ENCODE data around the gene NAXE.
A peak's percentile ranks its signal among the peaks of the same experiment; 100 is the strongest.
"Not testable (repeated sequence)": the region's sequence is repeated elsewhere in the genome, so short reads cannot be mapped to it uniquely, and the experiment has no call there.

NAXE gene

DNA sequence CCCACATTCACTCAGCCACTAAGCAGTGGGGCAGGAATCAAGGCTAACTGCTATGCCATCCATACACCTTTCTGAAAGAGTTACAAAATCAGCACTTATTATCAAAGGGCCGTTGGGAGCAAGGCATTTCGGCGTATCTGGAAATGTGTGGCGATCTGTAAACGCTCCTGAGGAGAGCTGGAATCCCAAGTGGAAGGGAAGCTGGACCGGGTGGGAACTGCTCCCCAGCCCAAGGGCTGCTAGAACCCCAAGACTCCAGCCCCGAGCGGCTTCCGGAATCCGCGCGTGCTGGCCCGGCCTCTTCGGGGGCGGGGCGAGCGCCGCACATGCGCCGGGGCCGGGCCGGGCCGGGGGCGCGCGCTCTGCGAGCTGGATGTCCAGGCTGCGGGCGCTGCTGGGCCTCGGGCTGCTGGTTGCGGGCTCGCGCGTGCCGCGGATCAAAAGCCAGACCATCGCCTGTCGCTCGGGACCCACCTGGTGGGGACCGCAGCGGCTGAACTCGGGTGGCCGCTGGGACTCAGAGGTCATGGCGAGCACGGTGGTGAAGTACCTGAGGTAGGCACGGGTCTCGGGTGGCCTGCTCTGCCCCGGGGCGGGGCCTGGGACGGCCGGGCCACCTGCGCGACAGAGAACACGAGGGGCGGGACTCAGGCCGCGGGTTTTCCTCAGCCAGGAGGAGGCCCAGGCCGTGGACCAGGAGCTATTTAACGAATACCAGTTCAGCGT is at the start of gene NAXE:
Gene NAXE (plus strand): TSS at position 345 of the 726 bp plus-strand sequence. CDS start 29 bp downstream, at position 374.
- DNase-seq, result peak; percentile 76

GRCh38 chr1:156543066-156543465 is 48.5 kb upstream of the NAXE start:
- no peak for DNase-seq

GRCh38 chr1:156544592-156545102 is 46.9 kb upstream of the NAXE start:
- no peak for DNase-seq

DNA sequence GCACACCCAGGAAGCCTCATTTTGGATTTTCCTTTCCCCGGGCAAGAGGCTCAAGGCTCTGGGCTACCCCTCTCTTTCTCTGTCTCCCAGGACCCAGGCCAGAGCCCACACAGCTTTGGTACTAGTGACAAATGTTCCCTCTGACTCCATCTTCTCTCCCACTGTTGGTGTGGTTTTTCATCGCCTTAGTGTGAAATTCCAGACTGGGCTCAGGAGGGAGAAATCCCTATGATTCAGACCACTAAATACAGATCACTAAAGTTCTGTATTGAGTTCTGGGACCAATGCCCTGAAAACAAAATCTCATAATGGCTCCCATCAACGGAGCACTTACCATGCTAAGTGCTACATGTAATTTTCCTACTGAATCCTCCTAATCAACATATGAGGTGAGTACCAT is 45.3 kb upstream of the NAXE start:
- no peak for DNase-seq

DNA sequence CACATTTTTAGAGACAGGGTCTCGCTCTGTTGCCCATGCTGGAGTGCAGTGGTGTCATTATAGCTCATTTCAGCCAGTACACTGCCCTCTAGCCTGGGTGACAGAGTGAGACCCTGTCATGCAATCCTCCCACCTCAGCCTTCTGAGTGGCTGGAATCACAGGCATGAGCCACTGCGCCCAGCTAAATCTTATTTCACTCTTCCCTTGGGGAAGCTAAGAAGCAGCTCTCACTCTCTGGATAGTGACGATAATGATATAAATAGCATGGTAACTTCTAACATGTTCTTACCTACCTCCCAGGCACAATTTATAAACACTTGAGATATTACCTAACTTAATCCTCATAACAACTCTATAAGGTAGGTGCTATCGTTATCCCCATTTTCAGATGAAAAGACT is 44.1 kb upstream of the NAXE start:
- DNase-seq, result no peak

- DNase-seq, result no peak
These were observed 43.6 kb upstream of the NAXE start for GRCh38 chr1:156547982-156548381.

DNA sequence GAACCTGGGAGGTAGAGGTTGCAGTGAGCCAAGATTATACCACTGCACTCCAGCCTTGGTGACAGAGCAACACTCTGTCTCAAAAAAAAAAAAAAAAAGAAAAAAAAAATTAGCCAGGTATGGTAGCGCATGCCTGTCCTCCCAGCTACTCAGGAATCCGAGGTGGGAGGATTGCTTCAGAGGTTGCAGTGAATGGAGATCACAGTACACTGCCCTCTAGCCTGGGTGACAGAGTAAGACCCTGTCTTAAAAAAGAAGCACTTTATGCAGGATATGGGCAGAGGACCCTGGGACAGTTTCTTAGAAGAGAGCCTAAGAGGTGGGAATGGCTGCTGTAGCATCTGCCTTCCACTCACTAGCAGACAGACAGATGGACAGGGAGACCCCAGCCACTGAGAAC is 42.2 kb upstream of the NAXE start:
- DNase-seq, result no peak

DNA sequence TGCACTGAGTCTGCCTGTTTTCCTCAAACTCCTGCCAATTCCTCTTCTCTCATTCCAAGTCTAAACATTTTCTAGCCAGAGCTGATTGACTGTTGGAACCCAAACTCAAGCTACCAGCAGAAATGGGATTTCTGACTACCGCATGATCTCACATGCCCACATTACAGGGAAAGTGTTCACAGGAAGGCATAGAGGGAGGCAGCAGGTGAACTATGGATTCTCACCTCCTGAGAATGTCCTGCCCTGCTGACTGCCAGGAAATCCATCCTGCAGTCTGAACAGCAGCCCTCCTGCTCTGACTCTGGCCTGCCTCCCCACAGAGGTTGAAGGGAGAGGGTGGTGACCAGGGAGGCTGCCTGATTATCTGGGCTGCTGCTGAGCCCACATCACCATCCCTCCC is 41.7 kb upstream of the NAXE start:
- DNase-seq, result no peak

- DNase-seq, result no peak
These were observed 41.2 kb upstream of the NAXE start for GRCh38 chr1:156550346-156550745.

GRCh38 chr1:156551066-156551643 is 40.4 kb upstream of the NAXE start:
- DNase-seq, result no peak

- no peak for DNase-seq
These were observed 39.7 kb upstream of the NAXE start for GRCh38 chr1:156551869-156552268.

GRCh38 chr1:156552518-156552917 is 39.1 kb upstream of the NAXE start:
- no peak for DNase-seq

GRCh38 chr1:156552937-156553336 is 38.6 kb upstream of the NAXE start:
- not testable (repeated sequence) for DNase-seq

DNA sequence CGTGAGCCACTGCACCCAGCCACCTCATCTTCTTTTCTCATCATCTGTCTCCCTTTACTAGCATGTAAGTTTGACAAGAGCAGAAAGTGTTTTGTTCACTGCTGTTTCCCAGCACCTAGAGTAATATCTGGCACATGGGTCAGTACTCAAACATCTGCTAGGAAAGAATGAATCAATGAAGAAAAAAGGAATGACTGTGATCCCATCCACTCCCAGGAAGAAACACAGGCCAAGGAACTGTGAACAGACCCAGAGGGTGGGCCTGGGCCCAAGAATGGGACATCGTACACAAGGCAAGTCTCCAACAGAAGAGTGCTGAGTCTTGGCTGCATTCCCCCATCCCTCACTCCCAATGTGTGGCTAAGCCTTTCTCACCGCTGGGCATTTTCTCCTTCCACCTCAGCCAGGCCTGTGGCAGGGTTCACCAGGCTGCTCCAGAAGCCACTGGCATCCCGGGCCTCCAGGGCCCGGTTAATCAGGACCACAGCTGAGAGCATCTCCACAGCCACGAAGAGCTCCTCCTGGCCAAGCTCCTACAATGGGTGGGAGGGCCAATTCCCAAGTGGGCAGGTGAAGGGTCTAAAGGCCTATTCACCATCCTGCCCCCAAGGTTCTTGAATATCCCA is 37.6 kb upstream of the NAXE start:
- no peak for DNase-seq

DNA sequence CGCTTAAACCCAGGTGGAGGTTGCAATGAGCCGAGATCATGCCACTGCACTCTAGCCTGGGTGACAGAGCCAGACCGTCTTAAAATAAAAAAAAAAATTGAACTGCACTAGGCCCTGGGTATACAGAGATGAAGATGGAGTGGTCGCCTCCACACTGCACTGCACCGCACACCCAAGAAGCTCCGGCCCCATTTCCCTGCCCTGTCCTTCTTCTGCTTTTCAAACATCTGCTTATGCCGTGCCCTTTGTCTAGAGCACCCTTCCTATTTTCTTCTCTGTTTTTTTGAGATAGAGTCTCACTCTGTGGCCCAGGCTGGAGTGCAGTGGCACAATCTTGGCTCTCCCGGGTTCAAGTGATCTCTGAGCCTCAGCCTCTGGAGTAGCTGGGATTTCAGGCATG is 36.6 kb upstream of the NAXE start:
- DNase-seq, result no peak

GRCh38 chr1:156555715-156556114 is 35.9 kb upstream of the NAXE start:
- no peak for DNase-seq

GRCh38 chr1:156556354-156556753 is 35.2 kb upstream of the NAXE start:
- no peak for DNase-seq

GRCh38 chr1:156559086-156559796 is 32.3 kb upstream of the NAXE start:
- no peak for DNase-seq

GRCh38 chr1:156559797-156560385 is 31.7 kb upstream of the NAXE start:
- DNase-seq, result no peak

DNA sequence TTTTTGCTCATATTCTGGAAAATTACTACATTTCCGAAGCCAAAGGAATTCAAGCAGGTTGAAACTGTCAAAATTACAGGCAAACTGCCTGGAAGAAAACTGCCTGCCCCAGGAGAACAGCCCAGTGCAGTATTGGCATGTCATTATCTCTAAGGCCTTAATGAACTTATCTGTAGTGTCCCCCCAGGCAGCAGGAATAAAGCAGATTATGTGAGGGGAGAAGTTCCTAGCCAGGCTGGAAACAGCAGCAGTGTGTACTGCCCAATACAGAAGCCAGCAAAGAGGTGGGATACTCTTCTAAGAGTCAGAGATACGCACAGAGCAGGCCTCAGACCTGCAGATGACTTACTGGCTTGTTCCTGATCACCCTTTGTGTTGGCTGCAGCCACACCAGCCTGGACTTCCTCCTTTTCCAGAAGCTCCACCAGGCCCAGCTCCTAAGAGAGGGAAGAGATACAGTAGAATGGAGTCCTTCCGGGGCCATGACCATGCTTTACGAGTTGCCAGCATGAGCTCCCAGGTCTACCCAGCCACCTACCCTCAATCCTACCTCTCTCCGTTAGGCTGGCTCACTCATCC is 30.9 kb upstream of the NAXE start:
- no peak for DNase-seq

DNA sequence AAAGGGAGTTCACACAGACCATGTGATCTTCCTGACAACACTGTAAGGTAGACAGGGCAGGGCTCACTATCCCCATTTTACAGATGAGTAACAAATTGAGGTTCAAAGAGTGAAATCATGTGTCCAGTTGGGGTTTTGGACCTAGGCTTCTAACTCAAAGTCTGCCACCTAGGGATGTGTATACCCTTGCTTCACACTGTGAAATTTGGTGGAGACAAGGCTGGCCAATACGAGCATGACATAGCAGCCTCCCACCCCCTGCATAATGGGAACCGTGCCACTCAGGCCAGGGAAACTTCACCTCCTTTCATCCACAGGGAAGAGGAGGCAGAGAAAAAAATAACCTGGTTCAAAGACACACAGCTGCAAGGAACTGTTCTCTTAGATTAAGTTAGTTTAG is 26.1 kb upstream of the NAXE start:
- DNase-seq, result no peak

- no peak for DNase-seq
These were observed 25.1 kb upstream of the NAXE start for GRCh38 chr1:156566436-156566835.

Measured in NCI-H2171 treated with DMSO at 0.1 percent for 48 hours (cell line).